PC-3 (cell line): ENCODE measurements around the gene MRC2. TPM values are rescaled to one million over a fixed set of nuclear protein-coding genes. Genes with fewer than 3 reads are reported as not detected.

Experiments used
- ATAC-seq: fragments of 200-7000 bp; cut with Tn5 transposase; 2 replicates; pipeline ENCODE4 v1.9.1; 2020; ENCODE audit warnings: mild to moderate bottlenecking, moderate library complexity
- BruUV-seq: library from RNA; stranded (reverse); fragments of 400-500 nt; replicated peaks from 2 replicates; lab custom pipeline; 2021; lab: Mats Ljungman, UMichigan
- CTCF ChIA-PET: fragments of 300-600 bp; sonication (Branson Sonifier 250); formaldehyde crosslinking; loops from one replicate; lab custom pipeline; 2022; ENCODE audit warnings: antibody characterized with exemption; lab: Charles Lee
- POLR2A ChIA-PET: fragments of 300-600 bp; sonication (Branson Sonifier 250); formaldehyde crosslinking; loops from one replicate; lab custom pipeline; 2022; ENCODE audit warnings: antibody characterized with exemption; ENCODE audit not compliant: unreplicated experiment; lab: Charles Lee
- DNase-seq: peaks from one replicate; pipeline ENCODE4 v3.0.0-alpha.2; 2015
- H2AFZ ChIP-seq: fragments of 300-600 bp; sonication (generic); 2 replicates; pipeline ENCODE4 v1.6.0; 2016; ENCODE audit warnings: antibody characterized with exemption, low read length
- H3F3A ChIP-seq: fragments of 300-600 bp; sonication (generic); one replicate; pipeline ENCODE4 v1.6.0; 2017; ENCODE audit warnings: antibody characterized with exemption, low read length, control low read depth, mild to moderate bottlenecking; ENCODE audit not compliant: unreplicated experiment
- H3K27ac ChIP-seq: fragments of 300-600 bp; sonication (generic); 2 replicates; pipeline ENCODE4 v1.5.1; 2016; ENCODE audit warnings: mild to moderate bottlenecking, low read length
- H3K27me3 ChIP-seq: fragments of 300-600 bp; sonication (generic); 2 replicates; pipeline ENCODE4 v1.6.1; 2016; ENCODE audit warnings: low read length, mixed read lengths
- H3K36me3 ChIP-seq: fragments of 300-600 bp; sonication (generic); 2 replicates; pipeline ENCODE4 v1.6.1; 2016; ENCODE audit warnings: low read depth, mixed run types, low read length, mixed read lengths
- H3K4me1 ChIP-seq: fragments of 300-600 bp; sonication (generic); 2 replicates; pipeline ENCODE4 v1.5.1; 2016; ENCODE audit warnings: low read length; ENCODE audit not compliant: insufficient read depth
- H3K4me2 ChIP-seq: fragments of 300-600 bp; sonication (generic); 2 replicates; pipeline ENCODE4 v1.6.0; 2016; ENCODE audit warnings: low read length
- H3K4me3 ChIP-seq: fragments of 300-600 bp; sonication (generic); 2 replicates; pipeline ENCODE4 v1.5.1; 2016; ENCODE audit warnings: mild to moderate bottlenecking, low read length, mixed read lengths
- H3K79me2 ChIP-seq: fragments of 300-600 bp; sonication (generic); 2 replicates; pipeline ENCODE4 v1.6.1; 2017; ENCODE audit warnings: low read length, mixed read lengths
- H3K9ac ChIP-seq: fragments of 300-600 bp; sonication (generic); 2 replicates; pipeline ENCODE4 v1.6.0; 2016; ENCODE audit warnings: mild to moderate bottlenecking, low read length
- H3K9me2 ChIP-seq: fragments of 300-600 bp; sonication (generic); replicated peaks from 2 replicates; pipeline ENCODE4 v1.6.1; 2016; ENCODE audit warnings: mixed run types, low read length, mixed read lengths
- H3K9me3 ChIP-seq: fragments of 300-600 bp; sonication (generic); 2 replicates; pipeline ENCODE4 v1.6.1; 2016; ENCODE audit warnings: low read length, mixed read lengths
- H4K20me1 ChIP-seq: fragments of 300-600 bp; sonication (generic); 2 replicates; pipeline ENCODE4 v1.6.1; 2016; ENCODE audit warnings: low read length, mixed read lengths
- CTCF ChIP-seq: fragments of 300-600 bp; sonication (generic); conservative IDR thresholded peaks from 2 replicates; pipeline ENCODE4 v1.5.1; 2017; ENCODE audit warnings: antibody characterized with exemption, low read depth, mild to moderate bottlenecking, low read length
- EZH2 ChIP-seq: fragments of 300-600 bp; sonication (generic); IDR thresholded peaks from one replicate; pipeline ENCODE4 v1.6.1; 2017; ENCODE audit warnings: antibody characterized with exemption, mild to moderate bottlenecking, low read length; ENCODE audit not compliant: unreplicated experiment
- EZH2phosphoT487 ChIP-seq: fragments of 300-600 bp; sonication (generic); IDR thresholded peaks from 2 replicates; pipeline ENCODE4 v1.6.1; 2018; ENCODE audit warnings: mild to moderate bottlenecking, antibody characterized with exemption, low read length, borderline replicate concordance
- intact Hi-C: fragments of 100-400 bp; cut with micrococcal nuclease; formaldehyde crosslinking; loops from 2 replicates; pipeline ENCODE4 v1.9.0; 2023
- total RNA-seq: library from RNA; depleted of rRNA; stranded (reverse); fragments of >200 nt; gene quantifications from 2 replicates; pipeline ENCODE4 v1.2.3, GENCODE V29; 2014

The MRC2 gene
- total RNA-seq, 1 experiment from 2014 or later: 13.5 TPM

- TF ChIP-seq CTCF (no peak), EZH2phosphoT487 (no peak), EZH2 (no peak)
- Histone ChIP-seq H3K27ac (no peak overlapping the region), H3K9ac (no peak overlapping the region), H3K9me2 (no peaks in the 10 kb centered on the region), H3K4me1 (peaks cover 7% of the 10 kb centered on the region; the same call in 1 of the 2 replicates), H3K36me3 (no peaks in the 10 kb centered on the region), H3K4me2 (no peak overlapping the region), H3K79me2 (no peaks in the 10 kb centered on the region), H3F3A (no peaks in the 10 kb centered on the region), H4K20me1 (no peaks in the 10 kb centered on the region), H3K9me3 (no peaks in the 10 kb centered on the region), H3K4me3 (no peak overlapping the region), H2AFZ (no peak overlapping the region), H3K27me3 (no peaks in the 10 kb centered on the region)
- BruUV-seq: no TSS peak
- intact Hi-C loops: no loop called here
- DNase-seq (no peak), ATAC-seq (no peak)
- CTCF ChIA-PET: no interaction called here
- POLR2A ChIA-PET: no interaction called here
These were observed 29.7 kb downstream of the MRC2 start for GRCh38 chr17:62657145-62657665.

GRCh38 chr17:62657690-62658089 is 30.2 kb downstream of the MRC2 start:
- H3K9me2 ChIP-seq: no peaks in the 10 kb centered on the region
- no peaks in the 10 kb centered on the region for H3K9me3 ChIP-seq
- H3K36me3 ChIP-seq: no peaks in the 10 kb centered on the region
- no peak overlapping the region for H3K9ac ChIP-seq
- BruUV-seq: no TSS peak
- CTCF ChIA-PET: no interaction called here
- no peaks in the 10 kb centered on the region for H3K27me3 ChIP-seq
- H3K27ac ChIP-seq: no peak overlapping the region
- H3K4me3 ChIP-seq: no peak overlapping the region
- no peaks in the 10 kb centered on the region for H4K20me1 ChIP-seq
- ATAC-seq (no peak), DNase-seq (no peak)
- no peak overlapping the region for H2AFZ ChIP-seq
- POLR2A ChIA-PET: no interaction called here
- peaks cover 4% of the 10 kb centered on the region; the same call in 1 of the 2 replicates for H3K4me1 ChIP-seq
- H3K79me2 ChIP-seq: no peaks in the 10 kb centered on the region
- H3F3A ChIP-seq: no peaks in the 10 kb centered on the region
- TF ChIP-seq EZH2 (no peak), CTCF (no peak), EZH2phosphoT487 (no peak)
- intact Hi-C loops: no loop called here
- no peak overlapping the region for H3K4me2 ChIP-seq

- H3K9me3 ChIP-seq: no peaks in the 10 kb centered on the region
- DNase-seq: no peak
- H3F3A ChIP-seq: no peaks in the 10 kb centered on the region
- H3K27ac ChIP-seq: no peak overlapping the region
- H3K4me3 ChIP-seq: no peak overlapping the region
- no peaks in the 10 kb centered on the region for H3K27me3 ChIP-seq
- H2AFZ ChIP-seq: no peak overlapping the region
- H3K79me2 ChIP-seq: no peaks in the 10 kb centered on the region
- no peak overlapping the region for H3K9ac ChIP-seq
- no peaks in the 10 kb centered on the region for H3K4me1 ChIP-seq
- POLR2A ChIA-PET: no interaction called here
- intact Hi-C loops: no loop called here
- no peak overlapping the region for H3K4me2 ChIP-seq
- ATAC-seq: no peak
- H3K36me3 ChIP-seq: no peaks in the 10 kb centered on the region
- H3K9me2 ChIP-seq: no peaks in the 10 kb centered on the region
- no peaks in the 10 kb centered on the region for H4K20me1 ChIP-seq
- BruUV-seq: no TSS peak
- TF ChIP-seq EZH2: no peak
- TF ChIP-seq EZH2phosphoT487: no peak
- no peak for TF ChIP-seq CTCF
- CTCF ChIA-PET: no interaction called here
These were observed 30.9 kb downstream of the MRC2 start for GRCh38 chr17:62658136-62658920.
